Jurkat, Clone E6-1 (cell line): ENCODE results near the gene DGCR6L.
"Not testable (repeated sequence)": the region's sequence is repeated elsewhere in the genome, so short reads cannot be mapped to it uniquely, and the experiment has no call there.

Experiments
- DNase-seq: peaks from one replicate; pipeline ENCODE4 v3.0.0-alpha.2; 2011; ENCODE audit warnings: low read depth, low spot score
- H3K4me3 ChIP-seq: 2 replicates; pipeline ENCODE4 v1.5.1; 2011; ENCODE audit warnings: mild to moderate bottlenecking, low read length, control low read depth, moderate library complexity

The DGCR6L gene

GRCh38 chr22:20312396-20313191 is 7.3 kb downstream of the DGCR6L start:
- DNase-seq: no peak
- H3K4me3 ChIP-seq: no peak overlapping the region

GRCh38 chr22:20311249-20312062 is 8.4 kb downstream of the DGCR6L start:
- not testable (repeated sequence) for DNase-seq

DNA sequence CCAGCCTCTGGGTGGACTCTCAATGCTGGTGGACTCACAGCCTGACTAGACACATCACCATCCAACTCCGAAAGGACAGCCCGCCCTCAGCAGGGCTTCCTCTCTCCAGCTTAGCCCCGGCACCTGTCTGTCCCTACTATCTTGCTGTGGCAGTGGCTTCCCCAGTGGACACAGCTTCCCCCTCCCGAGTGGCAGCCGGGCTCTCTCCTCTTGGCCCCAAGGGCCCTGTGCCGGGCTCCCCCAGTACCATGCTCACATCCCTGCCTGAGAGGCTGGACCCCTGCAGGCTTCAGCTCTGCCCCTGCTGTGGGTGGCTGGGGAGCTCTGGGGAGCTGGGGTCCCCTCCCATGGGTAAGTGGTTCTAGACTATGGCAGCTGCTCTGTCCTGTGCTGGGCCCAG is 9.1 kb downstream of the DGCR6L start:
- not testable (repeated sequence) for H3K4me3 ChIP-seq, DNase-seq

More at GRCh38 chr22:20311249-20312062, 8.4 kb downstream of the DGCR6L start:
- not testable (repeated sequence) for H3K4me3 ChIP-seq

- not testable (repeated sequence) for H3K4me3 ChIP-seq, DNase-seq
Observed at GRCh38 chr22:20310180-20310579, 9.7 kb downstream of the DGCR6L start.

- H3K4me3 ChIP-seq, DNase-seq: not testable (repeated sequence)
Observed at GRCh38 chr22:20308806-20309650, 10.8 kb downstream of the DGCR6L start.

DNA sequence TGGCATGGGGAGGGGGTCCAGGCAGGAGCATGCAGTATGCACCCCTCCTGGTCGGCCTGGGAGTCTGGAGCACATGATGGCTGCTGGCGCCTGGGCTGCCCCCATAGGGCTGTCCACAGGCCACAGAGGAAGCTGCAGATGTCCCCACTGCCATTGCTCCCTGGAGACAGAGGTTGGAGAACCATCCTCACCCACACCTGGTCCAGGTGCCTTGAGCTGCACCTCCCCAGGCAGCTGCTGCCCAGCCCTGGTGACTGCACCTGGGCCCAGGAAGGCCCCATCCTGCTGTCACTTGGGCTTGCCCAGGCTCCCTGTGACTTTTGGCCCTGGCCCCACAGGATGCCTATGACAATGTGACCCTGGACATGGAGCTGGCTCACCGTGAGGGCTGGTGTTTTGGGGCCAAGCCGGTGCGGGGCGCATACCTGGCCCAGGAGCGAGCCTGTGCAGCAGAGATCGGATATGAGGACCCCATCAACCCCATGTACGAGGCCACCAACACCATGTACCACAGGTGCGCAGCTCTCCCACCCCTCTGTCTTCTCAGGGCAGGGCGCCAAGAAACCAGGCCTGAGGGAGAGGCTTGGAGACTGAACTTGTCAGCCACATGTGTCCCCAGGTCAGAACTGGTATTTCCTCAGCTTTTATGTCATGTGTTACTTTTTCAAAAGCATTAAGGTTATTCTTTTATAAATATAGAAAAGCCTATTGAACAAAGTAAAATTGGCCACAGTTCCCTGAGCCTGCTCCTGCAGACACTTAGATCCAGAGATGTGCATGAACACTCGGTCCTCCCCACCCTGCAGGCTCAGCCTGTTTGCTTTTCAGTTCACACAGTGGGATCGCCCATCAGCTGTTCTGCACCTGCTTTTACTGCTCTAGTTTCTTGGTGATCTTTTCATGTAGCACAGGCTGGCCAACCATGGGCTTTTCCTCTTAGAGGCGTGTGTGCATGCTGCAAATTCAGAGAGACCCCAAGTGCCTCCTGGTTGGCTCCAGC is 12.1 kb downstream of the DGCR6L start:
- H3K4me3 ChIP-seq, DNase-seq: not testable (repeated sequence)

DNA sequence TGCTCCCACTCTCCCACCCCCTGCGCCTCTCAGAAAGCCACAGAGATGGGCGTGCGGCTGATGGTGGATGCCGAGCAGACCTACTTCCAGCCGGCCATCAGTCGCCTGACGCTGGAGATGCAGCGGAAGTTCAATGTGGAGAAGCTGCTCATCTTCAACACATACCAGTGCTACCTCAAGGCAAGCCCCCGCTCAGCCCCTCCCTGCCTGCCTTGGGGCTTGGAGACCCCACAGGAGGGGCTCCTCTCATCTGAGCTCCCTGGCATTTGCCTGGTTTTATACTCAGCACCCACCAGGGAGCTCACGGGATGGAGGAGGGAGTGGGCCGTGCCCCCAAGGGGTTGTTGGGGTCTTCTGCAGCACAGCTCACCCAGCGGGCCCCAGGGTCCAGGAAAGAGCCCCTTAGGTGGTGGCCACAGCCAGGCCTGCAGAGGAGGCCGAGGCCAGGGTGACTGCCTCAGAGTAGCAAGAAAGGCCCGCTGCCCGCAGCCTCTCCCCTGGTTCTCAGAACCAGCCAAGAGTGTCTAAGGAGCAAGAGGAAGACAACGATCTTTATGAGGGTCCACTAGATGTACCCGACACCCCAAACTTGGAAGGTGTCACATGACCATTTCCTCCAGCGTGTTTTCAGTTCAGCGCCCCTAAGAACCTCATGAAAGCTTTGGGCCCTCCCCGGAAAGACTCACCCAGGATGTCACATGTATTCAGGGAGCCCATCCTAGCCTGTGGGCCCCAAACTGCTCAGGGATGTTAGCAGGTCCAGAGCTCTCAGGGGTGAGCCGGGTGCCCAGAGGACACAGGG is 13.0 kb downstream of the DGCR6L start:
- H3K4me3 ChIP-seq, DNase-seq: not testable (repeated sequence)

DNA sequence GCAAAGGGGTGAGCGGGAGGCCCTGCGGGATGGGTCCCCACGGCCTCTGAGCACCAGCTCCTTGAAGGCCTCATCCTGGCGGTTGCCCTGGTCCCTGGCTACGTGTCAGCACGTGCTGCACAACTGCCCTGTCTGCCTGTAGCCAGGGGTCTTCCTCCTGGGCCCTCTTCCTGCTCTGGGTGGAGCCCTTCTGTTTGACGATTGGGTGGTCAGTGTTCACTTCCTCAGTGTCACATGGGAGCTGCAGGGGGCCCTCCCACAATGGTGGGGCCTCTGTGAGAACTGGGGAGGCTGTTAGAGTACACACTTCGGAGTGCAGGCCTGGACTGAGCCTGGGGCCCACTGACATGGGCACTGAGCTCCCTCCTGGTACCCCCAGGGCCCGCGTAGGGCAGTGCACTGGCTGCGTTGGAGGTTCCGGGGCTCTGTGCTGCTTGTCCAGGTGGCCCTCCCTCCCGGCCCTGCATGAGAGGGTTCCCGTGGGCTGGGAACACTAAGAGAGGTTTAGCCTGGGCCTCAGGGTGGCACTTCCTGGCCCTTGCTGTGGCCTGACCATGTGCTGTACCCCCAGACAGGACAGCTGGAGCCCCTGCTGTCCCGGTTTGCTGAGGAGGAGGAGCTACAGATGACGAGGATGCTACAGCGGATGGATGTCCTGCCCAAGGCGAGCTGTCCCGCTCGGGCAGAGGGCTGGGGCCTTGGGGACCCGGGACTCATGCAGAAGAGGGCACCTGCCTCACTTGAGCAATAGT is 13.8 kb downstream of the DGCR6L start:
- no peak overlapping the region for H3K4me3 ChIP-seq
- DNase-seq: no peak

DNA sequence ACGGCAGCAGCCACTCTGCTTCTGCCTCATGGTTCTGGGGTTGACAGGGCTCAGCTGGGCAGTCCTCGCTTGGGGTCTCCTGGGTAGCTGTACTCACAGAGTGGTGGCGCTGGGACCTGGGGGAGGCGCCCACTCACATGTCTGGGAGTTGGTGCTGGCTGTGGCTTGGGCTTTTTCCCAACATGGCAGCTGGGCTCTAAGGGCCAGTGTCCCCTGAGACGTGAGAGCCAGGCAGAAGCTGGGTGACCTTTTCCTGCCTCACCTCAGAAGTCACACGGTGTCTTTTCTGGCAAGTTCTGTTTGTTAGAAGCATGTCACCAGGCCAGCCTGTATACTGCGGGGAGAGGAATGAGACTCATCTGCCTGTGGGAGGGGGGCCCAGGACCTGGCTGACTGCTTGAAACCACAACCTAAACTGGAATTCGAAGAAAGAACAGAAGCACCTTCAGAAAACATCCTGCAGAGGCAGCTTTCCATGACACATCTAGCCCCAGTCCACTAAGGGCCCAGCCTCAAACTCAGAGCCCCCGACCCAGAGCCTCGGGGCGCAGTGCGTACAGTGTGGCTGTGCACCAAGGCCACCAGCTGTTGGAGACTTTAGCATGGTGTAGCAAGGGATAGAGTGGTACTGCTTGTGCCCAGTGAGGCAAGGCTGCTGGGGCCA is 14.5 kb downstream of the DGCR6L start:
- DNase-seq, H3K4me3 ChIP-seq: not testable (repeated sequence)

DNA sequence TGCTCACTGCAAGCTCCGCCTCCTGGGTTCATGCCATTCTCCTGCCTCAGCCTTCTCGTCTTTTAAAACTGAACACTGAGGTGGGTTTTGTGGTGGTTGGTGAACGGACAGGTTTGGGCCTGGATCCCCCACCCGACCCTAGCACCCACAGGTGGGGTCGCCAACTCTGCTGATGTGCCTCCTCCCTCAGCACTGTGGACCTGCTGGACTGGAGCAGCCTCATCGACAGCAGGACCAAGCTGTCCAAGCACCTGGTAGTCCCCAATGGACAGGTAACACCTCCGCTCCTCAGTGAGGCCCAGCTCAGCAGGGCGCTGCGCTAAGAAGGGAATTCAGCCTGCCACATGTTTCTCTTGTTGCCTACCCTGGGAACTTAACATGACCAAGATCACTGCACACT is 15.2 kb downstream of the DGCR6L start:
- DNase-seq: no peak
- H3K4me3 ChIP-seq: no peak overlapping the region

- H3K4me3 ChIP-seq, DNase-seq: not testable (repeated sequence)
Observed at GRCh38 chr22:20303229-20303534, 16.7 kb downstream of the DGCR6L start.

DNA sequence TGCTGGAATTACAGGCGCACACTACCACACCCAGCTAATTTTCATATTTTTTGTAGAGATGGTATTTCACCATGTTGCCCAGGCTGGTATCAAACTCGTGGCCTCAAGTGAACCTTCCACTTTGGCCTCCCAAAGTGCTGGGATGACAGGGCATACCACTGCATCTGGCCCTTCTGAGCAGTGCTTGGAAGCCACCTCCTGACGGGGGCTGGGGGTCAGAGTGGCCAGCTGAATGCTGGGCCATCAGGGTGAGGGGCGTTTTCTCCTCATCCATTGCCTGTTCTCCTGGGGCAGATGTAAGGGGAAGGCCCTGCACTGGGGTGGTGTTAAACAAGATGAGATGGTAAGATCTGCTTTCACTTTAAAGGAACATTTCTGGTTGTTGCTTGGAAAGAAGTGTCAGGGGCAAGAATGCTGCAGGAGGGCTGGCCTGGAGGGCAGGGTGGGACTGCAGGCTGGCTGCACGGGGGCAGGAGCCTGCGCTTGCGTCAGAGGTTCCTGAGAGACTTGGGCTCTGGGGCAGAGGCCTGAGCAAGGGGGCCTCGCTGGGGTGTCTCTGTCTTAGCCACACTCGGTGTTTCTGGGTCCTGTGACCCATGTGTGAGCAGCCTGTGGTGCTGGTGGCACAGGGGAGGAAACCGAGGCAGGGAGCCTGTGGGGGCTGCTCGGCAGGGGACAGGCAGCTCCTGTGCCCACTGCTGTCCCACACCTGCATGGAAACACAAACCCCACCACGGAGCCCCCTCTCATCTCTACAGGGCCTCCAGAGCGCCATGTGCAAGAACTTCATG is 17.2 kb downstream of the DGCR6L start:
- H3K4me3 ChIP-seq: no peak overlapping the region
- no peak for DNase-seq

- peak overlapping the region; percentile 40 for H3K4me3 ChIP-seq
Observed at GRCh38 chr22:20299746-20300136, 20.1 kb downstream of the DGCR6L start.

GRCh38 chr22:20298803-20299745 is 20.8 kb downstream of the DGCR6L start:
- H3K4me3 ChIP-seq: peak overlapping the region; percentile 45

More at GRCh38 chr22:20299746-20300136, 20.1 kb downstream of the DGCR6L start:
- DNase-seq: no peak

More at GRCh38 chr22:20298803-20299745, 20.8 kb downstream of the DGCR6L start:
- DNase-seq: peak; percentile 83
